Rectal smooth muscle tissue (tissue), 1 donor: Measurements from ENCODE around the gene CUL9.

Experiments used
- H3K27ac ChIP-seq: one replicate; pipeline ENCODE4 v1.7.0; 2013; ENCODE audit warnings: low read depth, low read length, inconsistent platforms
- H3K27me3 ChIP-seq: one replicate; pipeline ENCODE4 v1.7.0; 2013; ENCODE audit warnings: low read length; ENCODE audit not compliant: control insufficient read depth, insufficient read depth
- H3K36me3 ChIP-seq: one replicate; pipeline ENCODE4 v1.7.0; 2013; ENCODE audit warnings: low read length; ENCODE audit not compliant: control insufficient read depth, insufficient read depth
- H3K4me1 ChIP-seq: one replicate; pipeline ENCODE4 v1.7.0; 2013; ENCODE audit warnings: low read length; ENCODE audit not compliant: control insufficient read depth, insufficient read depth
- H3K4me3 ChIP-seq: one replicate; pipeline ENCODE4 v1.7.0; 2013; ENCODE audit warnings: low read length
- H3K9ac ChIP-seq: one replicate; pipeline ENCODE4 v1.7.0; 2013; ENCODE audit warnings: low read length

The CUL9 gene

DNA sequence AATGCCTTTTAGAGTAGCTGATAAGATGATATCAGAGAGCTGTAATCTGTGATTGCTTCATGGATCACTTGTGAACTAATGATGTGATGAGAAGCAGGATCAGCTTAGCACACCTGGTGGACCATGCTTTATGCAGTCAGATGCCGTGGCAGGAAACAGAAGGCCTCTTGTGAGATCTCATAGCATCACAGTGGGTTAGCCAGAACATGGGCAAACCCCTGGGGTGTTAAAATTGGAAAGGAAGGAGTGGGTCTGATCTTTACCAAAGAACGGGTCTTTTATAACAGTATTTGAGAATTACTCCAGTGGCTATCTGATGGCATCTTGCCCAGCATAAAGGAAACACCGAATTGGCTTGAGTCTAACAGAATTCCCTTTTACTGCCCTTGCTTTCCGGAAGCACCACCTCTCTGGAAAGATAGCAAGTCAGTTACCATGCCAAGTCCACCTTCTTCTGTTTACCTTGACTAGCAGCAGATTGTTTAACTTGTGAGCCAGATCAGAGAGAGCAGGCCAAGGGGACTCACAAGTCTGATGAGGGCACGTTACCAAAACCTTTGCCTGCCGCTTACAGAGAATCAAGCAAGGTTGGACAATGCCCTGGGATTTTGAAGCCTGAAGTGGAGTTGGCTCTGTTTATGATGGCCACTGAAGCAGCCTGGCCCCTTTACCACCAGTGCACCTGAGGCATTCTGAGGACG lies 31.8 kb upstream of the CUL9 start:
- no peaks in the 10 kb centered on the region for H3K4me1 ChIP-seq

GRCh38 chr6:43159599-43159998 lies 22.4 kb upstream of the CUL9 start:
- Histone ChIP-seq H3K27me3 (no peaks in the 10 kb centered on the region), H3K4me1 (no peaks in the 10 kb centered on the region), H3K4me3 (no peak overlapping the region), H3K36me3 (no peaks in the 10 kb centered on the region), H3K27ac (no peak overlapping the region), H3K9ac (no peak overlapping the region)

More for the DNA sequence above, 31.8 kb upstream of the CUL9 start:
- Histone ChIP-seq H3K36me3 (no peaks in the 10 kb centered on the region), H3K27me3 (no peaks in the 10 kb centered on the region), H3K9ac (no peak overlapping the region), H3K27ac (no peak overlapping the region), H3K4me3 (no peak overlapping the region)

DNA sequence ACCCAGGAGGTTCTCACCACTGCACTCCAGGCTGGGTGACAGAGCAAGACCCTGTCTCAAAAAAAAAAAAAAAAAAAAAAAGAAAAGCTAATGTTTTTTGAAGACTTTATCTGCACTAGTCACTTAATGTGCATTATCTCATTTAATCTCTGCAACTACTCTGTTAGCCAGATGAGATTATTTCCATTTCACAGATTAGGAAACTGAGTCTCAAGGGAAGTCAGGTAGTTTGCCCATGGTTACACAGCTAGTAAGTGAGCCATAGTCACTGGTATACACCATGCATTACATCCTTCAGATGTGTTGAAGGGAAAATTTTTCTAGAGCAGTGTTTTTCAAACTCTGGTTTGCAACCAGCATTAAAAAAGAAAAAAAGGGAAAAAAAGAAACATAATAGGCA lies 18.1 kb upstream of the CUL9 start:
- Histone ChIP-seq H3K27ac (no peak overlapping the region), H3K27me3 (no peaks in the 10 kb centered on the region), H3K4me3 (no peak overlapping the region), H3K9ac (no peak overlapping the region), H3K36me3 (no peaks in the 10 kb centered on the region), H3K4me1 (no peaks in the 10 kb centered on the region)

- Histone ChIP-seq H3K4me3 (peak overlapping the region; percentile 63), H3K4me1 (peaks cover 24% of the 10 kb centered on the region), H3K27ac (peak overlapping the region; percentile 81), H3K27me3 (no peaks in the 10 kb centered on the region), H3K36me3 (peaks cover under 1% of the 10 kb centered on the region), H3K9ac (peak overlapping the region; percentile 68)
These were observed 11.5 kb upstream of the CUL9 start for GRCh38 chr6:43170417-43170930.

- peaks cover 7% of the 10 kb centered on the region for H3K36me3 ChIP-seq
- peak within 1 kb of the TSS; percentile 99 for H3K27ac ChIP-seq
- peaks cover 29% of the 10 kb centered on the region for H3K4me1 ChIP-seq
- peak within 1 kb of the TSS; percentile 98 for H3K4me3 ChIP-seq
- H3K27me3 ChIP-seq = no peaks in the 10 kb centered on the region
- H3K9ac ChIP-seq = peak within 1 kb of the TSS; percentile 92
These were observed 10.9 kb upstream of the CUL9 start, which contains the start of gene SRF for GRCh38 chr6:43170931-43171706. Gene SRF (plus strand): TSS chr6:43171269. CDS start chr6:43171657, 388 bp downstream.

DNA sequence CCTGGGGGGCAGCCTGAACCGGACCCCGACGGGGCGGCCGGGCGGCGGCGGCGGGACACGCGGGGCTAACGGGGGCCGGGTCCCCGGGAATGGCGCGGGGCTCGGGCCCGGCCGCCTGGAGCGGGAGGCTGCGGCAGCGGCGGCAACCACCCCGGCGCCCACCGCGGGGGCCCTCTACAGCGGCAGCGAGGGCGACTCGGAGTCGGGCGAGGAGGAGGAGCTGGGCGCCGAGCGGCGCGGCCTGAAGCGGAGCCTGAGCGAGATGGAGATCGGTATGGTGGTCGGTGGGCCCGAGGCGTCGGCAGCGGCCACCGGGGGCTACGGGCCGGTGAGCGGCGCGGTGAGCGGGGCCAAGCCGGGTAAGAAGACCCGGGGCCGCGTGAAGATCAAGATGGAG lies 10.3 kb upstream of the CUL9 start:
- Histone ChIP-seq H3K36me3 (peaks cover 13% of the 10 kb centered on the region), H3K4me1 (peaks cover 31% of the 10 kb centered on the region), H3K9ac (peak overlapping the region; percentile 92), H3K4me3 (peak overlapping the region; percentile 98), H3K27me3 (no peaks in the 10 kb centered on the region), H3K27ac (peak overlapping the region; percentile 99)

GRCh38 chr6:43172104-43173007 lies 9.6 kb upstream of the CUL9 start:
- H3K27ac ChIP-seq = peak overlapping the region; percentile 99
- H3K4me1 ChIP-seq = peaks cover 31% of the 10 kb centered on the region
- peak overlapping the region; percentile 92 for H3K9ac ChIP-seq
- H3K36me3 ChIP-seq = peaks cover 13% of the 10 kb centered on the region
- H3K4me3 ChIP-seq = peak overlapping the region; percentile 98
- H3K27me3 ChIP-seq = no peaks in the 10 kb centered on the region

DNA sequence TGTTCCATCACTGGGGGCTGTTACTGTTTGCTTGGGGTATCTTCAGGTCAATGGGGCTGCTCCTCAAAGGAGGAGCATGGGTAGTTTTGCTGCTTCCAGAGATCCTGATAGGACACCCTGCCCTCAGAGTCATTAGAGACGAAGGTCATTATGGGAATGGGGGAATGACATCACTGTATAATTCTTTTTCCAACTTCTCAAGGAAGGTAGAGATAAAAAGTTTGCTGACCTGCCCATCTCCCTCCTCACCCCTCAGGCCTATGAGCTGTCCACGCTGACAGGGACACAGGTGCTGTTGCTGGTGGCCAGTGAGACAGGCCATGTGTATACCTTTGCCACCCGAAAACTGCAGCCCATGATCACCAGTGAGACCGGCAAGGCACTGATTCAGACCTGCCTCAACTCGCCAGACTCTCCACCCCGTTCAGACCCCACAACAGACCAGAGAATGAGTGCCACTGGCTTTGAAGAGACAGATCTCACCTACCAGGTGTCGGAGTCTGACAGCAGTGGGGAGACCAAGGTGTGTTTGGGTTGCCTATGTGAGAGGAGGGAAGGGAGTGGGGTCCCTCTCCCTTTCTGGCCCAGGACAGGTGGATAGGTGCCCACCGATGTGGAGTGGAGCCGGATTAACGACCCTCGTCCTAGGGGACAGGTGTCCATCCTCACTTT lies 8.3 kb upstream of the CUL9 start:
- peaks cover 21% of the 10 kb centered on the region for H3K36me3 ChIP-seq
- H3K27me3 ChIP-seq = no peaks in the 10 kb centered on the region
- peaks cover 31% of the 10 kb centered on the region for H3K4me1 ChIP-seq
- peak overlapping the region; percentile 99 for H3K27ac ChIP-seq
- H3K9ac ChIP-seq = peak overlapping the region; percentile 92
- peak overlapping the region; percentile 98 for H3K4me3 ChIP-seq

DNA sequence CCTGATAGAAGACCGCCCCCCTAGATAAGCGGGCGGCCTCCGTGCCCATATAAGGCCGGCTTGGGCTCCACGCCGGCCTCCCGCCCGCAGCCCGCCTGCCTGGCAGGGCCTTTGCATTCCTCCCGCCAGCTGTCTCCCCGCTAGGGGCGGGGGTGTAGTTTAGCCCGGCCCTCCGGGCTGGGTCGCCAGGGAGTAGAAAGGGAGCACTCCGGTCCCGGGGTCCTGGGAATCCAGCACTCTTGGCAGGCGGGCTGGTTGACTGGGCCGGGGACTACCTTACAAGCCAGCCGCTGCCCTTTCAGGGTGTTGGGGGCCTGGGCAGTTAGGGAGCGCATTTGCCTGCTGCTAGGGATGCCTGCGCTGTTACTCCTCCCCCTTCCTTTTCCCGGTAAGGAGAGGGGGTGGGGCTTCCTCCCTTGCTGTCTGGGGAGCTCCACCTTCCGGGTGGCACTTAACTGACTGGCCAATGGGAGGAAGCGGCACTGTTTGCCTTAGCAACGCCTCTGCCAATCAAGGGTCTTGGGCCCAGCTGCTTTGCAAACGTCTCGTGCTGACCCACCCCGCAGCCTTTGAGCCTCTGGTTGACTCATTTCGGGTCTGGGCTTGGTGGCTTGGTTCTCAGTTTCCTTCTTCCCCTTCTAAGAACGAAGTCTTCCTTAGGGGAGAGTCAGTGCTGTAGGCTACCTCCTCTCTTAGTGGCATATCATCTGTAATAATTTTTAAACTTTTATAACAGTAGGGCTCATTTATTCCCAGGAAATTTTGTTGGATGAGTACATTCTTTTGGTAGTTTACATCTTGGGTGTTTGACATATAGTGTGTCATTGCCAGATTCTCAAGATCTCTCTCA lies 7.5 kb upstream of the CUL9 start:
- H3K27ac ChIP-seq = peak overlapping the region; percentile 99
- peaks cover 28% of the 10 kb centered on the region for H3K36me3 ChIP-seq
- no peaks in the 10 kb centered on the region for H3K27me3 ChIP-seq
- H3K4me1 ChIP-seq = peaks cover 31% of the 10 kb centered on the region
- peak overlapping the region; percentile 98 for H3K4me3 ChIP-seq
- peak overlapping the region; percentile 76 for H3K9ac ChIP-seq

GRCh38 chr6:43175676-43176422 lies 6.1 kb upstream of the CUL9 start:
- no peak overlapping the region for H3K4me3 ChIP-seq
- peaks cover 28% of the 10 kb centered on the region for H3K36me3 ChIP-seq
- peak overlapping the region; percentile 99 for H3K27ac ChIP-seq
- H3K4me1 ChIP-seq = peaks cover 31% of the 10 kb centered on the region
- H3K9ac ChIP-seq = no peak overlapping the region
- H3K27me3 ChIP-seq = no peaks in the 10 kb centered on the region
